Glomerular endothelial cell (primary cell): Measurements from ENCODE around the gene PRUNE2. TPM values are rescaled to one million over a fixed set of nuclear protein-coding genes. Genes with fewer than 3 reads are reported as not detected.

Source experiments
- total RNA-seq: library from RNA; depleted of rRNA; stranded (reverse); fragments of >200 nt; gene quantifications from 2 replicates; pipeline ENCODE4 v1.2.3, GENCODE V29; 2015

The PRUNE2 gene
- total RNA-seq, 1 donor from 2014 or later: 7.1 TPM

Other genes with a start within 250 kb of the PRUNE2 start
- not detected in 2 replicates for gene PCA3, start 141.7 kb downstream of the PRUNE2 start, total RNA-seq
- not detected in 2 replicates for gene FOXB2, start 113.5 kb upstream of the PRUNE2 start, total RNA-seq